Fibroblast of mammary gland (primary cell): Measurements from ENCODE around the gene SVBP.

ENCODE experiments used
- DNase-seq: peaks from one replicate; pipeline ENCODE4 v3.0.0-alpha.2; 2010; ENCODE audit warnings: low read depth
- H3K4me3 ChIP-seq: 2 replicates; pipeline ENCODE4 v1.5.1; 2011; ENCODE audit warnings: low read depth, mild to moderate bottlenecking, low read length, moderate library complexity; ENCODE audit not compliant: control insufficient read depth
- CTCF ChIP-seq: conservative IDR thresholded peaks from 2 replicates; pipeline ENCODE4 v1.5.1; 2011; ENCODE audit warnings: low read depth, low read length, inconsistent platforms; ENCODE audit not compliant: control insufficient read depth, insufficient read depth

SVBP gene

GRCh38 chr1:42841010-42841409 lies 23.8 kb upstream of the SVBP start:
- TF ChIP-seq CTCF: no peak
- no peak overlapping the region for H3K4me3 ChIP-seq
- DNase-seq: no peak

- H3K4me3 ChIP-seq: no peak overlapping the region
- no peak for DNase-seq
- no peak for TF ChIP-seq CTCF
These were observed 21.4 kb upstream of the SVBP start for GRCh38 chr1:42838482-42839190.

- H3K4me3 ChIP-seq: no peak overlapping the region
- no peak for DNase-seq
- no peak for TF ChIP-seq CTCF
These were observed 20.5 kb upstream of the SVBP start for GRCh38 chr1:42837709-42838108.

DNA sequence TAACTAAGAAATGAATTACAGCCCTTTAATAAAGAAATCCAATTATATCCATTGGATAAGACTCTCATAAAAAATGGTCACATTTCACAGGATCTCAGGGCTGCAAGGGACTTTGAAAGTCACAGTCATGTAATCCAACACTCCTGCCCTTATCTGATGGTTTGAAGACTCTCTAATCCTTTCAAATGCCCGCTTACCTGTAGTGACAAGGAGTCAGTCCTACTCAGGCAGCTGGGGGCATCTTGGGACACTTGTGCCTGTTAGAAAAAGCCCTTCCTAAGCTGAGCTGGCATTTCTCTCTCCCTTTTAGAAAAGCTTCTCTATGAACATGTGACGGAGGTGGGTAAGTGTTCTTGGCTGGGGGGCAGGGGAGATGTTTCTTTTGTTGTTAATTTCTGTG lies 18.2 kb upstream of the SVBP start:
- no peak for DNase-seq
- no peak for TF ChIP-seq CTCF
- no peak overlapping the region for H3K4me3 ChIP-seq

- no peak overlapping the region for H3K4me3 ChIP-seq
- DNase-seq: no peak
- TF ChIP-seq CTCF: no peak
These were observed 17.6 kb upstream of the SVBP start for GRCh38 chr1:42834803-42835202.

- TF ChIP-seq CTCF: no peak
- no peak for DNase-seq
- no peak overlapping the region for H3K4me3 ChIP-seq
These were observed 16.8 kb upstream of the SVBP start for GRCh38 chr1:42833981-42834380.
